HG03558 (cell line): ENCODE measurements around the gene PCDHGA4.
"Not testable (repeated sequence)": the region's sequence is repeated elsewhere in the genome, so short reads cannot be mapped to it uniquely, and the experiment has no call there.

Source experiments
- ATAC-seq: cut with Tn5 transposase; IDR thresholded peaks from one replicate; pipeline ENCODE4 v1.9.1; 2021; ENCODE audit warnings: moderate number of reproducible peaks; ENCODE audit not compliant: unreplicated experiment; ENCODE audit errors: extremely low read depth

The PCDHGA4 gene

DNA sequence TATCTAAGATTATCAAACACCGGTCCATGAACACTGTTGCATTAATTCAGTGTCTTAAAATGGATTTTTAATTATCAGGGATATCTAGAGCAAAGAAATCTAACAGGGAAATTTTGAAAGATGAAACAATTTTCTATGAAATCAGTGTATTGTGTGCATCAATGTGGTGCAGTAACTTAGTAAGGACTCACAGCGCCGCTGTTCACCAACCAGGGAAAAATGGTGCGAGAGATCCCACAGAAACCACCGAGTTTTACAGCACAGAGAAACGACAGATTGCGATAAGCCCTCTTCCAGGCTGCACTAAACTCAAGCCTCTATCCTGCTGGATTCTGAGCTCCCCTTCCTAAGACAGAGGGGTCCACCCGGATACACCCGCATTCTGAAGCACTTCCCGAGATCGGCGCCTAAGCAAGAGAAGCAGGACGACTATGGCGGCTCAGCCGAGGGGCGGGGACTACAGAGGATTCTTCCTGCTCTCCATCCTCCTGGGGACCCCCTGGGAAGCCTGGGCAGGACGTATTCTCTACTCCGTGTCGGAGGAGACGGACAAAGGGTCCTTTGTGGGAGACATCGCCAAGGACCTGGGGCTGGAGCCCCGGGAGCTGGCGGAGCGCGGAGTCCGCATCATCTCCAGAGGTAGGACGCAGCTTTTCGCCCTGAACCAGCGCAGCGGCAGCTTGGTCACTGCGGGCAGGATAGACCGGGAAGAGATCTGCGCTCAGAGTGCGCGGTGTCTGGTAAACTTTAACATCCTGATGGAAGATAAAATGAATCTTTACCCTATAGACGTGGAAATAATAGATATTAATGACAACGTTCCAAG lies 27.9 kb downstream of the PCDHGA4 start, which contains the start of gene PCDHGA7:
Gene PCDHGA7, plus strand, starts transcription at position 274 of the 826 bp plus-strand sequence. Its CDS starts 158 bp downstream, at position 432.
- no peak for ATAC-seq

DNA sequence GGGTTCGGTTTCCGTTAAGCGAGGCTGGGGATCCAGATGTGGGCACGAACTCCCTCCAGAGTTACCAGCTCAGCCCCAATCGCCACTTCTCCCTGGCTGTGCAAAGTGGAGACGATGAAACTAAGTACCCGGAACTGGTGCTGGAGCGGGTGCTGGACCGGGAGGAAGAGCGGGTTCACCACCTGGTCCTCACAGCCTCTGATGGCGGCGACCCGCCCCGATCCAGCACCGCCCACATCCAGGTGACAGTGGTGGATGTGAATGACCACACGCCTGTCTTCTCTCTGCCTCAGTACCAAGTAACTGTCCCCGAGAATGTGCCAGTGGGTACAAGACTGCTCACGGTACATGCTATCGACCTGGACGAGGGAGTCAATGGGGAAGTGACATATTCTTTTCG lies 28.5 kb downstream of the PCDHGA4 start:
- ATAC-seq: no peak

DNA sequence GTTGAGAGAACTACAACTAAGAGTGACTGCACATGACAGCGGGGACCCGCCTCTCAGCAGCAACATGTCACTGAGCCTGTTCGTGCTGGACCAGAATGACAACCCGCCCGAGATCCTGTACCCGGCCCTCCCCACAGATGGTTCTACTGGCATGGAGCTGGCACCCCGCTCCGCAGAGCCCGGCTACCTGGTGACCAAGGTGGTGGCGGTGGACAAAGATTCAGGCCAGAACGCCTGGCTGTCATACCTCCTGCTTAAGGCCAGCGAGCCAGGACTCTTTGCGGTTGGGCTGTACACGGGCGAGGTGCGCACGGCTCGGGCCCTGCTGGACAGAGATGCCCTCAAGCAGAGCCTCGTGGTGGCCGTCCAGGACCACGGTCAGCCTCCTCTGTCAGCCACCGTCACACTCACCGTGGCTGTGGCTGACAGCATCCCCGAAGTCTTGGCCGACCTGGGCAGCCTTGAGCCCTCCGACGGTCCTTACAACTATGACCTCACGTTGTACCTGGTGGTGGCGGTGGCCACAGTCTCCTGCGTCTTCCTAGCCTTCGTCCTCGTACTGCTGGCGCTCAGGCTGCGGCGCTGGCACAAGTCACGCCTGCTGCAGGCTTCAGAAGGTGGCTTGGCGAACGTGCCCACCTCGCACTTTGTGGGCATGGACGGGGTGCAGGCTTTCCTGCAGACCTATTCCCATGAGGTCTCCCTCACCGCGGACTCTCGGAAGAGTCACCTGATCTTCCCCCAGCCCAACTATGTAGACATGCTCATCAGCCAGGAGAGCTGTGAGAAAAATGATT lies 29.8 kb downstream of the PCDHGA4 start:
- no peak for ATAC-seq

DNA sequence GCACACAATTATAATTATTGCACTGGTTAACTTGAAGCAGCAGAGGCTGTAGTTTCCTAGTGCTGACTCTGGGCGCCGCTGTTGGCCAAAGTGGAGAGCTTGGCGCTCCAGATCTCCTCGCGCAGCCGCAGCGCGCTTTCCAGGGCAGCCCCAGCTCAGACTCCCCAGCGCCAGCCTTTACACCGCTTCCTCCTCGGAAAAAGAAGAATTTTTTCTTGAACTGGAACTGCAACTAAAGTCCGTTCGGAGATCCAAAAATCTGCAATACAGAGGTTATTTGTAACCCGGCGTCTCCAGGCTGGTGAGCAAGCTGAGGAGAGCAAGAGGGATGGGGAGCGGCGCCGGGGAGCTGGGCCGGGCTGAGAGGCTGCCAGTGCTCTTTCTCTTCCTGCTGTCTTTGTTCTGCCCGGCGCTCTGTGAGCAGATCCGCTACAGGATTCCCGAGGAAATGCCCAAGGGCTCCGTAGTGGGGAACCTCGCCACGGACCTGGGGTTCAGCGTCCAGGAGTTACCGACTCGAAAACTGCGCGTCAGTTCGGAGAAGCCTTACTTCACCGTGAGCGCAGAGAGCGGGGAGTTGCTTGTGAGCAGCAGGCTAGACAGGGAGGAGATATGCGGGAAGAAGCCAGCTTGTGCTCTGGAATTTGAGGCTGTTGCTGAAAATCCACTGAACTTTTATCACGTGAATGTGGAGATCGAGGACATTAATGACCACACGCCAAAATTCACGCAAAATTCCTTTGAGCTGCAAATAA lies 32.9 kb downstream of the PCDHGA4 start, which contains the start of gene PCDHGB4:
Gene PCDHGB4, plus strand, starts transcription at position 142 of the 755 bp plus-strand sequence. Its CDS starts 187 bp downstream, at position 329.
- not testable (repeated sequence) for ATAC-seq

DNA sequence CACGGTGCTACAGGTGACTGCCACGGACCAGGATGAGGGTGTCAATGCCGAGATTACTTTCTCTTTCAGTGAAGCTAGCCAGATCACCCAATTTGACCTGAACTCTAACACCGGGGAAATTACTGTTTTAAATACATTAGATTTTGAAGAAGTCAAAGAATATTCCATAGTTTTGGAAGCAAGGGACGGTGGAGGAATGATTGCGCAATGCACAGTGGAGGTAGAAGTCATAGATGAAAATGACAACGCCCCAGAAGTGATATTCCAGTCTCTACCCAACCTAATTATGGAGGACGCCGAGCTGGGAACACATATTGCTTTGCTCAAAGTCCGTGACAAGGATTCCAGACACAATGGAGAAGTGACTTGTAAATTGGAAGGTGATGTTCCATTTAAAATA lies 33.8 kb downstream of the PCDHGA4 start:
- ATAC-seq: no peak

DNA sequence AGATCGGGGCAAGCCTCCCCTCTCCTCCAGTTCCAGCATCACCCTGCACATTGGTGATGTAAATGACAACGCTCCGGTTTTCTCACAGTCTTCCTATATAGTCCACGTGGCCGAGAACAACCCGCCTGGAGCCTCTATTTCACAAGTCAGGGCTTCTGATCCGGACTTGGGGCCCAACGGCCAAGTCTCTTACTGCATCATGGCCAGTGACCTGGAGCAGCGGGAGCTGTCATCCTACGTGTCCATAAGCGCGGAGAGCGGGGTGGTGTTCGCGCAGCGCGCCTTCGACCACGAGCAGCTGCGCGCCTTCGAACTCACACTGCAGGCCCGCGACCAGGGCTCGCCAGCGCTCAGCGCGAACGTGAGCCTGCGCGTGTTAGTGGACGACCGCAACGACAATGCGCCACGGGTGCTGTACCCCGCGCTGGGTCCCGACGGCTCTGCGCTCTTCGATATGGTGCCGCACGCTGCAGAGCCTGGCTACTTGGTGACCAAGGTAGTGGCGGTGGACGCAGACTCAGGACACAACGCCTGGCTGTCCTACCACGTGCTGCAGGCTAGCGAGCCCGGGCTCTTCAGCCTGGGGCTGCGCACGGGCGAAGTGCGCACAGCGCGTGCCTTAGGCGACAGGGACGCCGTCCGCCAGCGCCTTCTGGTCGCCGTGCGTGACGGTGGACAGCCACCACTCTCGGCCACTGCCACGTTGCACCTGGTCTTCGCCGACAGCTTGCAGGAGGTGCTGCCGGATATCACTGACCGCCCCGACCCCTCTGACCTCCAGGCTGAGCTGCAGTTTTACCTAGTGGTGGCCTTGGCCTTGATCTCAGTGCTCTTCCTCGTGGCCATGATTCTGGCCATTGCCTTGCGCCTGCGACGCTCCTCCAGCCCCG lies 34.6 kb downstream of the PCDHGA4 start:
- ATAC-seq: no peak

DNA sequence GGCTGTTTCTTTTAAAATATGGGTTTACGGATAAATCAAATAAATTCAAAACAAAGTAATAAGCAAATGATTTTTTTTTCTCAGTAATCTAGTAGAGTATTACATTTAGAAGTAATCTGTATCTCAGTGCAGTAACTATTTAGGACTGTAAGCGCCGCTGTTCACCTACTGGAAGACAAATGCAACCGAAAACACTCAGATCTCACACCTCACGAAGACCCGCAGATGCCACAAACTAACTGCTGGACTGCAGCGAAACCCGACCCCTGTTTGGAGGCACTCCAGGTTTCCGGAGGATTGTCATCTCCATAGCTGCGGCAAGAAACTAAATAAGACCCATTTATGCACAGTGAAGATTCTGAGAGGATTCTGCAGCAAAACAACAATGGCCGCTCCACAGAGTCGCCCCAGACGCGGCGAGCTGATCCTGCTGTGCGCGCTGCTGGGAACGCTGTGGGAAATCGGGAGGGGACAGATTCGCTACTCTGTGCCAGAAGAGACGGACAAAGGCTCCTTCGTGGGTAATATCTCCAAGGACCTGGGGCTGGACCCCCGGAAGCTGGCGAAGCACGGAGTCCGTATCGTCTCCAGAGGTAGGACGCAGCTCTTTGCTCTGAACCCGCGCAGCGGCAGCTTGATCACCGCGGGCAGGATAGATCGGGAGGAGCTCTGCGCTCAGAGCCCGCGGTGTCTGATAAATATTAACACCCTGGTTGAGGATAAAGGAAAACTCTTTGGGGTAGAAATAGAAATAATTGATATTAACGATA lies 37.8 kb downstream of the PCDHGA4 start, which contains the start of gene PCDHGA8:
Gene PCDHGA8, plus strand, starts transcription at position 205 of the 770 bp plus-strand sequence. Its CDS starts 181 bp downstream, at position 386.
- no peak for ATAC-seq

DNA sequence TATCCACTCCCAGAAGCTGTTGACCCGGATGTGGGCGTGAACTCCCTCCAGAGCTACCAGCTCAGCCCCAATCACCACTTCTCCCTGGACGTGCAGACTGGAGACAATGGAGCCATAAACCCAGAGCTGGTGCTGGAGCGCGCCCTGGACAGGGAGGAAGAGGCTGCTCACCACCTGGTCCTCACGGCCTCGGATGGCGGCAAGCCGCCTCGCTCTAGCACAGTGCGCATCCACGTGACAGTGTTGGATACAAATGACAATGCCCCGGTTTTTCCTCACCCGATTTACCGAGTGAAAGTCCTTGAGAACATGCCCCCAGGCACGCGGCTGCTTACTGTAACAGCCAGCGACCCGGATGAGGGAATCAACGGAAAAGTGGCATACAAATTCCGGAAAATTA lies 38.4 kb downstream of the PCDHGA4 start:
- no peak for ATAC-seq

DNA sequence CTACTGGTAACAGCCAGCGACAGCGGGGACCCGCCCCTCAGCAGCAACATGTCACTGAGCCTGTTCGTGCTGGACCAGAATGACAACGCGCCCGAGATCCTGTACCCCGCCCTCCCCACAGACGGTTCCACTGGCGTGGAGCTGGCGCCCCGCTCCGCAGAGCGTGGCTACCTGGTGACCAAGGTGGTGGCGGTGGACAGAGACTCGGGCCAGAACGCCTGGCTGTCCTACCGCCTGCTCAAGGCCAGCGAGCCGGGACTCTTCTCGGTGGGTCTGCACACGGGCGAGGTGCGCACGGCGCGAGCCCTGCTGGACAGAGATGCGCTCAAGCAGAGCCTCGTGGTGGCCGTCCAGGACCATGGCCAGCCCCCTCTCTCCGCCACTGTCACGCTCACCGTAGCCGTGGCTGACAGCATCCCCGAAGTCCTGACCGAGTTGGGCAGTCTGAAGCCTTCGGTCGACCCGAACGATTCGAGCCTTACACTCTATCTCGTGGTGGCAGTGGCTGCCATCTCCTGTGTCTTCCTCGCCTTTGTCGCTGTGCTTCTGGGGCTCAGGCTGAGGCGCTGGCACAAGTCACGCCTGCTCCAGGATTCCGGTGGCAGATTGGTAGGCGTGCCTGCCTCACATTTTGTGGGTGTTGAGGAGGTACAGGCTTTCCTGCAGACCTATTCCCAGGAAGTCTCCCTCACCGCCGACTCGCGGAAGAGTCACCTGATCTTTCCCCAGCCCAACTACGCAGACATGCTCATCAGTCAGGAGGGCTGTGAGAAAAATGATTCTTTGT lies 39.8 kb downstream of the PCDHGA4 start:
- ATAC-seq: not testable (repeated sequence)

DNA sequence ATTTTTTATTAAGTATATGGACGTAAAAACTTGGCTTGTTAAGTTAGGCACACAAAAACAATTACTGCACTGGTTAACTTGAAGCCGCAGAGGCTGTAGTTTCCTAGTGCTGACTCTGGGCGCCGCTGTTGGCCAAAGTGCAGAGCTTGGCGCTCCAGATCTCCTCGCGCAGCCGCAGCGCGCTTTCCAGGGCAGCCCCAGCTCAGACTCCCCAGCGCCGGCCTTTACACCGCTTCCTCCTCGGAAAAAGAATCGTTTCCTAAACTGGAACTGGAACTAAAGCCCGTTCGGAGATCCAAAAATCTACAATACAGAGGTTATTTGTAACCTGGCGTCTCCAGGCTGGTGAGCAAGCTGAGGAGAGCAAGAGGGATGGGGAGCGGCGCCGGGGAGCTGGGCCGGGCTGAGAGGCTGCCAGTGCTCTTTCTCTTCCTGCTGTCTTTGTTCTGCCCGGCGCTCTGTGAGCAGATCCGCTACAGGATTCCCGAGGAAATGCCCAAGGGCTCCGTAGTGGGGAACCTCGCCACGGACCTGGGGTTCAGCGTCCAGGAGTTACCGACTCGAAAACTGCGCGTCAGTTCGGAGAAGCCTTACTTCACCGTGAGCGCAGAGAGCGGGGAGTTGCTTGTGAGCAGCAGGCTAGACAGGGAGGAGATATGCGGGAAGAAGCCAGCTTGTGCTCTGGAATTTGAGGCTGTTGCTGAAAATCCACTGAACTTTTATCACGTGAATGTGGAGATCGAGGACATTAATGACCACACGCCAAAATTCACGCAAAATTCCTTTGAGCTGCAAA lies 43.1 kb downstream of the PCDHGA4 start, which contains the start of gene PCDHGB5:
Gene PCDHGB5, plus strand, starts transcription at position 192 of the 796 bp plus-strand sequence. Its CDS starts 181 bp downstream, at position 373.
- not testable (repeated sequence) for ATAC-seq

DNA sequence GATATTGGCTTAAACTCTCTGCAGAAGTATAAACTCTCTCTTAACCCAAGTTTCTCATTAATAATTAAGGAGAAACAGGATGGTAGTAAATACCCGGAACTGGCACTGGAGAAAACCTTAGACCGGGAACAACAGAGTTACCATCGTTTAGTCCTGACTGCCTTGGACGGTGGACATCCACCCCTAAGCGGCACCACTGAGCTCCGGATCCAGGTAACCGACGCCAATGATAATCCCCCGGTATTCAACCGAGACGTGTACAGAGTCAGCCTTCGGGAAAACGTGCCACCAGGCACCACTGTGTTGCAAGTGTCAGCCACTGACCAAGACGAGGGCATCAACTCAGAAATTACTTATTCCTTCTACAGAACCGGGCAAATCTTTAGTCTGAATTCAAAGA lies 43.8 kb downstream of the PCDHGA4 start:
- no peak for ATAC-seq

DNA sequence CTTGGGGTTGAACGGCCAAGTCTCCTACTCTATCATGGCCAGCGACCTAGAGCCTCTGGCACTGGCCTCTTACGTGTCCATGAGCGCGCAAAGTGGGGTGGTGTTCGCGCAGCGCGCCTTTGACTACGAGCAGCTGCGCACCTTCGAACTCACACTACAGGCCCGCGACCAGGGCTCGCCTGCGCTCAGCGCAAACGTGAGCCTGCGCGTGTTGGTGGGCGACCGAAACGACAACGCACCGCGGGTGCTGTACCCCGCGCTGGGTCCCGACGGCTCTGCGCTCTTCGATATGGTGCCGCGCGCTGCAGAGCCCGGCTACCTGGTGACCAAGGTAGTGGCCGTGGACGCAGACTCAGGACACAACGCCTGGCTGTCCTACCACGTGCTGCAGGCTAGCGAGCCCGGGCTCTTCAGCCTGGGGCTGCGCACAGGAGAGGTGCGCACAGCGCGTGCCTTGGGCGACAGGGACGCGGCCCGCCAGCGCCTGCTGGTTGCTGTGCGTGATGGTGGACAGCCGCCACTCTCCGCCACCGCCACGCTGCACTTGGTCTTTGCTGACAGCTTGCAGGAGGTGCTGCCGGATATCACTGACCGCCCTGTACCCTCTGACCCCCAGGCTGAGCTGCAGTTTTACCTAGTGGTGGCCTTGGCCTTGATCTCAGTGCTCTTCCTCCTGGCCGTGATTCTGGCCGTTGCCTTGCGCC lies 44.9 kb downstream of the PCDHGA4 start:
- no peak for ATAC-seq

DNA sequence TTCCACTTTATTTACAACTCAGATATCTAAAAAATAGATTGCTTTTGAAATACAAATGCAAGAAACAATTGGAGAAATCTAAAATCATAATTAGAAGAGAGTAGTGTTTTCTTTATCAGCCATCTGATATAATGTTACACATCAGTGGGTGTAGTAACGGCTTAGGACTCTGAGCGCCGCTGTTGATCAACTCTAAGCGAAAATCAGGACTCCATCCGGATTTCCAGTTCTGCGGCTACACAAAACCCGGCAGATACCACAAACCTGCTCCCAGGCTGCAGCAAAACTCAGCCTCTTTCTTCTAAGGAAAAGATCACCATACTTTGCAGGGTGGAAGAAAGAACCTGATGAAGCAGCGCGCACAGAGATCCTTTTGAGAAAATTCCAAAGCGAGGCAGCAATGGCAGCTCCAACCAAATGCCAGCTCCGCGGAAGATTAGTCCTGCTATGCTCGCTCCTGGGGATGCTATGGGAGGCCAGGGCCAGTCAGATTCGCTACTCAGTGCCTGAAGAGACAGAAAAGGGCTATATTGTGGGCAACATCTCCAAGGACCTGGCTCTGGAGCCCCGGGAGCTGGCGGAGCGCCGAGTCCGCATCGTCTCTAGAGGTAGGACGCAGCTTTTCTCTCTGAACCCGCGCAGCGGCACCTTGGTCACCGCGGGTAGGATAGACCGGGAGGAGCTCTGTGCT lies 47.9 kb downstream of the PCDHGA4 start, which contains the start of gene PCDHGA9:
Gene PCDHGA9, plus strand, starts transcription at position 226 of the 691 bp plus-strand sequence. Its CDS starts 175 bp downstream, at position 401.
- no peak for ATAC-seq

DNA sequence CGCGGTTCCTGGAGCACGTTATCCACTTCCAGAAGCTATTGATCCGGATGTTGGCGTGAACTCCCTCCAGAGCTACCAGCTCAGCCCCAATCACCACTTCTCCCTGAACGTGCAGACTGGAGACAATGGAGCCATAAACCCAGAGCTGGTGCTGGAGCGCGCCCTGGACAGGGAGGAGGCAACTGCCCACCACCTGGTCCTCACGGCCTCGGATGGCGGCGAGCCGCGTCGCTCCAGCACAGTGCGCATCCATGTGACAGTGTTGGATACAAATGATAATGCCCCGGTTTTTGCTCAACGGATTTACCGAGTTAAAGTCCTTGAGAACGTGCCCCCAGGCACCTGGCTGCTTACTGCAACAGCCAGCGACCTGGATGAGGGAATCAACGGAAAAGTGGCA lies 48.6 kb downstream of the PCDHGA4 start:
- ATAC-seq: no peak
